SK-N-MC (cell line): ENCODE measurements around the gene ADCY5.
"Not testable (repeated sequence)": the region's sequence is repeated elsewhere in the genome, so short reads cannot be mapped to it uniquely, and the experiment has no call there.

Experiments
- DNase-seq: peaks from one replicate; pipeline ENCODE4 v3.0.0-alpha.2; 2011; ENCODE audit warnings: low read depth, low spot score
- H3K27ac ChIP-seq: fragments of 200-600 bp; sonication (generic); 2 replicates; pipeline ENCODE4 v1.5.1; 2016; ENCODE audit warnings: mixed run types
- H3K36me3 ChIP-seq: fragments of 200-600 bp; sonication (generic); 2 replicates; pipeline ENCODE4 v1.6.1; 2017; ENCODE audit warnings: antibody characterized with exemption, low read length, mixed read lengths; ENCODE audit not compliant: insufficient read depth
- H3K4me3 ChIP-seq: fragments of 200-600 bp; sonication (generic); 2 replicates; pipeline ENCODE4 v1.5.1; 2016
- H3K9ac ChIP-seq: fragments of 200-600 bp; sonication (generic); 2 replicates; pipeline ENCODE4 v1.8.0; 2017; ENCODE audit warnings: mixed run types, mixed read lengths; ENCODE audit not compliant: insufficient read length
- H3K9me3 ChIP-seq: fragments of 200-600 bp; sonication (generic); 2 replicates; pipeline ENCODE4 v1.6.1; 2017; ENCODE audit warnings: low read depth, mild to moderate bottlenecking, antibody characterized with exemption, low read length, moderate library complexity, mixed read lengths
- EZH2 ChIP-seq: fragments of 200-600 bp; sonication (generic); IDR thresholded peaks from one replicate; pipeline ENCODE4 v1.6.1; 2017; ENCODE audit warnings: antibody characterized with exemption
- FOXP2 ChIP-seq: optimal IDR thresholded peaks from 2 replicates; pipeline ENCODE3; 2011; ENCODE audit warnings: mild to moderate bottlenecking, moderate library complexity; ENCODE audit not compliant: insufficient read depth; ENCODE audit errors: extremely low read length, control extremely low read depth
- POLR2AphosphoS5 ChIP-seq: IDR thresholded peaks from 2 replicates; pipeline ENCODE4 v1.6.1; 2012; ENCODE audit warnings: mild to moderate bottlenecking, low read depth, low read length, borderline replicate concordance

The ADCY5 gene

DNA sequence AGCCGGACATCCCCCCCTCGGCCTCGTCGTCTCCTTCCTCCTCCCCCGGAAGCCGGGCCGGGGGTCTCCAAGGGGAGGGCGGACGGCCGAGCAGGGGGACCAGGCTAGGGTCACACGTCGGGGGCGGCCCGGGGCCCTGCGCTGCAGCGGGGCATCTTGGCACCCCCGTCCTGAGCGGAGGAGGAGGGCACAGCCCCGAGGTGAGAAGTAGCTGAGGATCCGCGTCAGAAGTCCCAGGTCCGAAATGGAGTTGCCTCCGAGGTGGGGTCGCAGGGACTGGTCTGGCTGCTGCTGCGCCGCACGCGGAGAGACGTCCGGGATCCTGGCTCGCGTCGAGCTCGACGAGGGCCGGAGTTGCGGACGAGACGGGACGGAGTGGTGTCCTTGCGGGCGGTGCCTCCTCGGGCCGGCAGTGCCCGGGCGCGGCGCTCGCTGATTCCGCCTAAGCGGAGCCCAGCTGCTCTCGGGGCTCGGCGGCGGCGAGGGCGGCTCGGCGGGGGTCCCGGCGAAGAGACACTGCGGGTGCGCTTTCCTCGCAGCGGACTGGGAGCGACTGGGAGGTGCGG lies at the start of gene ADCY5:
TSS of gene ADCY5 (minus strand) at position 555 of the 566 bp plus-strand sequence. CDS start at position 10, 545 bp downstream.
- peak within 1 kb of the TSS; percentile 59 for H3K9ac ChIP-seq
- H3K4me3 ChIP-seq, result peak within 1 kb of the TSS; percentile 82
- H3K36me3 ChIP-seq, result no peaks in the 10 kb centered on the region
- no peaks in the 10 kb centered on the region for H3K9me3 ChIP-seq
- no peak for DNase-seq
- TF ChIP-seq POLR2AphosphoS5 (no peak), EZH2 (no peak), FOXP2 (no peak)
- no peak within 1 kb of the TSS for H3K27ac ChIP-seq

DNA sequence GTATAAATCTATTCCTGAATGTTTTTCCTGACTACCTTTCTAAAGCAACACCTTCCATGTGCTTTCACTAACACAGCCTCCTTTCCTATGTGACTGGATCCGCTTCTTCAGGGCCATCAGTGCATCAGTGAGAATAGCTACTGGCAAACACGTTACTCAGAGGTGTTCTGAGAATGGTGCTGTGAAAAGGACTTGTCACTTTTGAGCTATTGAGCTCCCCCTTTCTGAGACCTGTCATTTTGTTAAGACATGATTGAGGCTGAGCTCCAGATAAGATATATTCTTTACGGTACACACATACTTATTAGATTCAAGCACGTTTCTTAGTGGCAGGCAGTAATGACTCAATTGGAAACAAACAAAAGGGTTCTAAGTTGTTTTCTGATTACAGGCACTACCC lies 45.0 kb upstream of the ADCY5 start:
- Histone ChIP-seq H3K9me3 (no peaks in the 10 kb centered on the region), H3K4me3 (no peak overlapping the region), H3K36me3 (peaks cover 13% of the 10 kb centered on the region), H3K9ac (no peak overlapping the region), H3K27ac (no peak overlapping the region)
- no peak for TF ChIP-seq EZH2
- TF ChIP-seq FOXP2, result no peak
- DNase-seq, result no peak

DNA sequence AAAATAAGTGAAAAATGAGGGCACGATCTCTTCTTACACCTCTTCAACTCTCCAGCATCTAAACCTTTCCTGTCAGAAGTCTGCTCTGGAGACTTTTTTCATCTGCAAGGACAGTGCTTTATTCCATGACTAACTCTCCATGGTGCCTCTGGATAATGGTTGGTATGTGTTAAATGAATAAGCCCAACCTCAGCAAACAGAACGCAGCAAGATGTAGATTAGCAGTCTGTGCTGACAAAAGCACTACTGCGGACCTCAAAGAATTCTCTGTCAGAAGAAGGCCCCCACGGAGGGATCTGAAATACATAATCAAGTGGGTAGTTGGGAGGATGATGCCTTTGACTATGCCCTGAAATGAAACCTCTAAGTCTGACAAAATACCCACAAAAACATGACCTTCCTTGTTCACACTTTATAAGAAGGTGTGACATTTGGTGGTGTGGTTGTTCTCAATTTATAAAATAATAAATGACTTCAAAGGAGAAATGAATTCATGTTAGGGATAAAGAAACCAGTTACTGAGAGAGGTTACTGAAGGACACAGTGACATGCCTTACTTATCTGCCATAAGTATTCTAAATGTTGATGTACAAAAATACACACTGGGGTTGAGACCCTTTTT lies 43.2 kb upstream of the ADCY5 start:
- DNase-seq, result no peak
- Histone ChIP-seq H3K27ac (peak overlapping the region; percentile 45), H3K4me3 (no peak overlapping the region), H3K36me3 (peaks cover 7% of the 10 kb centered on the region; the same call in 1 of the 2 replicates), H3K9me3 (no peaks in the 10 kb centered on the region), H3K9ac (peak overlapping the region; percentile 8)
- TF ChIP-seq FOXP2, result no peak
- no peak for TF ChIP-seq POLR2AphosphoS5
- no peak for TF ChIP-seq EZH2

GRCh38 chr3:123489400-123490004 lies 40.6 kb upstream of the ADCY5 start:
- no peaks in the 10 kb centered on the region for H3K9me3 ChIP-seq
- H3K4me3 ChIP-seq, result peak overlapping the region; percentile 22
- DNase-seq, result peak; percentile 91
- TF ChIP-seq FOXP2 (no peak), POLR2AphosphoS5 (no peak), EZH2 (no peak)
- peak overlapping the region; percentile 83 for H3K27ac ChIP-seq
- peak overlapping the region; percentile 12 for H3K9ac ChIP-seq
- peaks cover 7% of the 10 kb centered on the region; the same call in 1 of the 2 replicates for H3K36me3 ChIP-seq

GRCh38 chr3:123488645-123489347 lies 39.9 kb upstream of the ADCY5 start:
- no peak for TF ChIP-seq POLR2AphosphoS5
- Histone ChIP-seq H3K27ac (peak overlapping the region; percentile 83), H3K36me3 (peaks cover 4% of the 10 kb centered on the region; the same call in 1 of the 2 replicates)

DNA sequence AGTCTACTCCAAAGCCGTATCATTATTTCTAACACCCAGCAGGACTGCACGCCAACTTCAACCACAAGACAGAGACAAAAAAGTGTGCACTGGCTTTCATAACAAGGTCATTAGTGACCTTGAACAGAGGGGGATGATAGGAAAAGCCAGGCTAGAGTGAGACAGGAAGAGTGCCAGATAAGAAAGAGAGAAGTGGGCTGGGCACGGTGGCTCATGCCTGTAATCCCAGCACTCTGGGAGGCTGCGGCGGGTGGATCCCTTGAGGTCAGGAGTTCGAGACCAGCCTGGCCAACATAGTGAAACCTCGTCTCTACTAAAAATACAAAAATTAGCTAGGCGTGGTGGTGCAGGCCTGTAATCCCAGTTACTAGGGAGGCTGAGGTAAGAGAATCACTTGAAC lies 38.2 kb upstream of the ADCY5 start:
- H3K9ac ChIP-seq, DNase-seq, H3K9me3 ChIP-seq, H3K27ac ChIP-seq, H3K4me3 ChIP-seq, H3K36me3 ChIP-seq: not testable (repeated sequence)

More at GRCh38 chr3:123488645-123489347, 39.9 kb upstream of the ADCY5 start:
- no peaks in the 10 kb centered on the region for H3K9me3 ChIP-seq
- DNase-seq, result no peak
- H3K4me3 ChIP-seq, result peak overlapping the region; percentile 22
- H3K9ac ChIP-seq, result peak overlapping the region; percentile 16

GRCh38 chr3:123486460-123486859 lies 37.6 kb upstream of the ADCY5 start:
- Histone ChIP-seq H3K9ac (no peak overlapping the region), H3K27ac (no peak overlapping the region), H3K9me3 (no peaks in the 10 kb centered on the region), H3K36me3 (peaks cover 4% of the 10 kb centered on the region; the same call in 1 of the 2 replicates), H3K4me3 (no peak overlapping the region)
- DNase-seq, result no peak
- TF ChIP-seq EZH2 (no peak), POLR2AphosphoS5 (no peak), FOXP2 (no peak)

GRCh38 chr3:123485551-123485950 lies 36.7 kb upstream of the ADCY5 start:
- H3K9ac ChIP-seq, result no peak overlapping the region
- peaks cover 2% of the 10 kb centered on the region; the same call in 1 of the 2 replicates for H3K36me3 ChIP-seq
- H3K4me3 ChIP-seq, result no peak overlapping the region
- TF ChIP-seq EZH2 (no peak), POLR2AphosphoS5 (no peak), FOXP2 (no peak)
- H3K27ac ChIP-seq, result no peak overlapping the region
- H3K9me3 ChIP-seq, result no peaks in the 10 kb centered on the region
- DNase-seq, result no peak
